Activated gamma-delta T cell treated with anti-CD3 and anti-CD28 coated beads, Interleukin-2, amount 50 U/mL, for 16 hours (primary cell): ENCODE results near the gene CMIP.

Source experiments
- DNase-seq: peaks from one replicate; pipeline ENCODE4 v3.0.0-alpha.2; 2020; ENCODE audit warnings: low read depth

The CMIP gene

DNA sequence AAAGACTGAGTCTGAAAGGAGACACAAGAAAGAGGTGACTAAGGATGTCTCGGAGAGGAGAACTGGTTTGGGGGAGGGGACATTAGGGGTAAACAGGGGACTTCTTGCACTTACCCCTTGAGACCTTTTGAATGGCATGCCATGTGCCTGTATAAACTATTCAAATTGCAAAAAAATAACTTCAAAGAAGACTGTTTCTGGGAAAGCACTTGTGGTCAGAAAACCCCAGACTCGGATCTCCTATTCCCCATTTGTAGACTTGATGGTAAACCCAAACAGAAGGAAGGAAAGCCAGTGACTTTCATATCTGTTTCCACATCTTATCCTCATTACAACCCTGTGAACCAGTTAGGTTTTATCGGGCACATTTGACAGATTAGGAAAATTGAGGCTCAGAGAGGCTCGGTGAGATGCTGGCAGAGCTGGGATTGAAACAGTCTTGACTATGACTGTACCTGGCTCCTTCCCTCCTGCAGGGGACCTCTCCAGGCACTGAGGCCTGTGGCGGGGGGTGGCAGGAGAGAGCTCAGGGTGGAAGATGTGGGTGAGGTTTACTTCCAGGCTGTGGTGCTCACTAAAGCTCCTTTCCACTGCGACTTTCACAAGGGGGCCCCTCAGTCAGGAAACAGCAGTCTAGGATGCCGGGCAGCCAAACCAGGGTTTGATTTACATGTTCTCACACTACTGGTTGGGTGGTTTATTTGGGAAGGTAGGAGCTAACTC lies 304.0 kb downstream of the CMIP start:
- no peak for DNase-seq

GRCh38 chr16:81752225-81752875 lies 307.7 kb downstream of the CMIP start:
- no peak for DNase-seq

GRCh38 chr16:81752876-81753227 lies 308.2 kb downstream of the CMIP start:
- DNase-seq: no peak

DNA sequence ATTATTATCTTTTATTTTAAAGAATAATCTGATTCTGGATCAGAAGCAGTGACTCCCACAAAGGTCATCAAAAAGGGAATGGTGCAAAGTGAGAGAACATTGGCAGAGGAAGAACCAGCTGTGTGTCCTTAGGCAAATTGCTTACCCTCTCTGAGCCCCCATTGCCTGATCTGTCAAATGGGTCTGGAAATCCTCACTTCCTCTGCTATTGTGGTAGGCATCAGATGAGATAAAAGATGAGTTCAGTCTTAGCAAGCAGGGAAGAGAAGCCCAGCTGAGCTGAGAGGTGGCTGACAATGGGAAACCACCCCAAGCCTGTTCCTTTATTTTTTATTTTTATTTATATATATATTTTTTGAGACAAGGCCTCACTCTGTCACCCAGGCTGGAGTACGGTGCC lies 310.2 kb downstream of the CMIP start:
- no peak for DNase-seq

DNA sequence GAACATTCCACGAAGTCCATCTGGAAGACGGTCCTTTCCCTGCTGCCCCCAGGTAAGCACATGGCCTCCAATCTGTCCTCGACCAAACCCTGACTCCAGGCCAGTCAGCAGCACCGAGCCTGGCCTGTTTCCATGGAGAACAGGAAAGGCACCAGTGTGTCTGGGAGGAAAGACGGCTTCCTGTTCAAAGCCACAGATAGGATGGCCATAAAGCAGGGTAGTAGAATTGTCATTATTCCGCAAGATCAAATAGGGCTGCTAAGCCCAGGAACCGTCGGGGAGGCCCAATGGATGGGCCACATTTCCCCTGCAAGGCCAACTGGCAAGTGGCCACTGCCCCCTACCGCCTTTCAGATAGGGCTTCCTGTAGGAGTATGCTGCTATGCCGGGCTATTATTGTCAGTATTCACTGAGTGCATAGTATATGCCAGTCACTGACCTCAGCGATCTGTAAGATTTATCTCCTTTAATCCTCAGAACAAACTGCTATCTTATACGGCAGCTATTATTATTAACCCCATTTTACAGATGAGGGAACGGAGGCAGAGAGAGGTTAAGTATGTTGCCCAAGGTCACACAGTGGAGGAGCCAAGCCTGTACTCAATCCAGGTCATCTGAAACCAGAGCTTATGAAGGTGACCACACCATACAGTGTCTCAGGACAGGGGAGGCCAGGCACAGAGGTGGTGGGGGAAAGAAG lies 311.5 kb downstream of the CMIP start:
- DNase-seq: no peak

DNA sequence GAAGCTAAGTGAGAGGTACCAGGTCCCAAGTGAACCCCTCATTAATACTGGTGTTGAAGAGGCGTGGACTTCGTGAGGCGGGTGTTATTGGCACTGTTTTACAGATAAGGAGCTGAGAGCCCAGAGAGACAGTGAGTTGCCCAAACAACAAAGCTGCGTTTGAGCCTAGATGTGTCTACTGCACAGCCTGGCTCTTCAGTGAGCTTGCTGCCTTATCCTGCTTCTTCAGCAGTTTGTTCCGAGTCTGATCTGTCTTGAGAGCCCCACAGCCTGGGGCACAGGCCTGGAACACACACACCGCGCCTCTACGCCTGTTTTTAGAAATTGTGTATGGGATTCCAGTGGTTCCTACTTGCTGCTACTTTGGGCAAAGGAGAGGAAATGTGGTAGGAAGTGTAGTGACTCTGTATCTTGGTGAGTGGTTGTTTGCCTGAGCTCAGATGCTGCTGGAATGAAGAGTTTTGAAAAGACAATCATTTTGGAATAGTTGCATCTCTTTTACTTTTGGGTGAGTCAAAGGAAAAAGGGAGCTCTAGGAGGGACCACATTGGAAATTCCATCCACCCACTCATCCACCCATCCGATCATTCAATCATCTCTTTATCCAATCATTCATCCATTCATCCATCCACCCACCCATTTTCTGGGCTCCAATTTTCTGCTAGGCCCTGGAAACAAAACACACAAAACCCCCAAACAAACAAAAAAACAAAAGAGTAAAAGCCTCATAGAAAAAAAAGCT lies 312.2 kb downstream of the CMIP start:
- no peak for DNase-seq

GRCh38 chr16:81758376-81758775 lies 313.8 kb downstream of the CMIP start:
- DNase-seq: no peak
